ENCODE measurements around the gene TK1.
A peak's percentile ranks its signal among the peaks of the same experiment; 100 is the strongest.

Gene TK1

DNA sequence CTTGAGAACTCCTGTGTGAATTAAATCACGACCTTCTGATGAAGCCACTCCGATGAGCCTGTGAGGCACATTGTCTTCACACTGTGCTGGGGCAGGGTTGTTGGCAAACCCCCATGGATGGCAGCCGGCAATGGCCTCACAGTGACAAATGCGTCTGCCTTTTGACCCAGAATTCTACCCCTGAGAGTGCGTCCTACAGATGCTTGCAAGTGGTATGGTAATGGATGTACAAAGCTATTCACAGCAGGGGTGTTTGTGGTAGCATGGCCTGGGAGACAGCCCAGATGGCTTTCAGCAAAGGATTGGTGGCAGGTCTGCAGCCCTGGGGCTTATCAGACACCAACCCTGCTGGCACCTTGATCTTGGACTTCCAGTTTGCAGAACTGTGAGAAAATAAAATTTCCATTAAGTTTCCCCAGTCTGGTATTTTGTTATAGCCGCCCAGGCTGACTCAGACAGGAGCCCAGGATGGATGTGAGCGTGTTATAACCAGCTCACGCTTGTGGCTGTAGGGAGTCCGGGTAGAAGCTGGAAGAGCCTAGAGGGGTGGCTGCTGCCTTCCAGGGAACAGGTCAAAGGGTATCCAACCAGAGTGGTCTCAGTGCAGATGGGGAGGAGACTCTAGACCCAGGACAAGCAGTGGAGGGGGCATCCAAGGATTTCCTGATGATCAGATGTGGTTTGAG lies 10.4 kb upstream of the TK1 start:
- Histone ChIP-seq H3K4me3 (ENCODE audit: low read depth, low read length) (no peak overlapping the region), H3K36me3 (peaks cover 29% of the 10 kb centered on the region), H3K4me1 (no peaks in the 10 kb centered on the region), H3K27me3 (no peaks in the 10 kb centered on the region), H3K9me3 (no peaks in the 10 kb centered on the region)
- TF ChIP-seq, protein P1, sequence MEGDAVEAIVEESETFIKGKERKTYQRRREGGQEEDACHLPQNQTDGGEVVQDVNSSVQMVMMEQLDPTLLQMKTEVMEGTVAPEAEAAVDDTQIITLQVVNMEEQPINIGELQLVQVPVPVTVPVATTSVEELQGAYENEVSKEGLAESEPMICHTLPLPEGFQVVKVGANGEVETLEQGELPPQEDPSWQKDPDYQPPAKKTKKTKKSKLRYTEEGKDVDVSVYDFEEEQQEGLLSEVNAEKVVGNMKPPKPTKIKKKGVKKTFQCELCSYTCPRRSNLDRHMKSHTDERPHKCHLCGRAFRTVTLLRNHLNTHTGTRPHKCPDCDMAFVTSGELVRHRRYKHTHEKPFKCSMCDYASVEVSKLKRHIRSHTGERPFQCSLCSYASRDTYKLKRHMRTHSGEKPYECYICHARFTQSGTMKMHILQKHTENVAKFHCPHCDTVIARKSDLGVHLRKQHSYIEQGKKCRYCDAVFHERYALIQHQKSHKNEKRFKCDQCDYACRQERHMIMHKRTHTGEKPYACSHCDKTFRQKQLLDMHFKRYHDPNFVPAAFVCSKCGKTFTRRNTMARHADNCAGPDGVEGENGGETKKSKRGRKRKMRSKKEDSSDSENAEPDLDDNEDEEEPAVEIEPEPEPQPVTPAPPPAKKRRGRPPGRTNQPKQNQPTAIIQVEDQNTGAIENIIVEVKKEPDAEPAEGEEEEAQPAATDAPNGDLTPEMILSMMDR (IDR thresholded peaks at IDR 0.05; ENCODE audit: low read depth, low read length) = no peak
- no peak for DNase-seq

DNA sequence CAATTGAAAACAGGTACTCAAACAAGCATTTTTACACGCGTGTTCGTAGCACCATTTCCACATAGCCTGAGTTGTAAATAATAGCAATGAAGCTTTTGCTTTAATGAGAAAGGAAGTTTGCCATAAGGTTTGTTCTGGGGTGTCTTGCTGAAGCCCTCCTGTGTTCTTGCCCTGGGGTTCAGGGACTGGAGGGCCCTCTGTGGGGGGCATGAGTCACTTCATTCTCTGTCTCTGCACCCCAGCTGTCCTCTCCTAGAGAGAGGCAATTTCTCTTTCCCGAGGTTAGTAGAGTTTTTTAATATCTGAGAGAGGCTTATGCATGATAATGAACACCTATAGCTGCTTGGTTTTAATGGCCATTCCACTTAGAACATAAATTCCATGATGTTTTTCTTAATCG lies 9.9 kb upstream of the TK1 start:
- DNase-seq = no peak
- peaks cover 29% of the 10 kb centered on the region for H3K36me3 ChIP-seq
- H3K9me3 ChIP-seq = no peaks in the 10 kb centered on the region
- TF ChIP-seq, protein P1 (IDR thresholded peaks at IDR 0.05; ENCODE audit: low read depth, low read length) = no peak
- no peaks in the 10 kb centered on the region for H3K27me3 ChIP-seq
- H3K4me1 ChIP-seq = no peaks in the 10 kb centered on the region
- H3K4me3 ChIP-seq (ENCODE audit: low read depth, low read length) = no peak overlapping the region

DNA sequence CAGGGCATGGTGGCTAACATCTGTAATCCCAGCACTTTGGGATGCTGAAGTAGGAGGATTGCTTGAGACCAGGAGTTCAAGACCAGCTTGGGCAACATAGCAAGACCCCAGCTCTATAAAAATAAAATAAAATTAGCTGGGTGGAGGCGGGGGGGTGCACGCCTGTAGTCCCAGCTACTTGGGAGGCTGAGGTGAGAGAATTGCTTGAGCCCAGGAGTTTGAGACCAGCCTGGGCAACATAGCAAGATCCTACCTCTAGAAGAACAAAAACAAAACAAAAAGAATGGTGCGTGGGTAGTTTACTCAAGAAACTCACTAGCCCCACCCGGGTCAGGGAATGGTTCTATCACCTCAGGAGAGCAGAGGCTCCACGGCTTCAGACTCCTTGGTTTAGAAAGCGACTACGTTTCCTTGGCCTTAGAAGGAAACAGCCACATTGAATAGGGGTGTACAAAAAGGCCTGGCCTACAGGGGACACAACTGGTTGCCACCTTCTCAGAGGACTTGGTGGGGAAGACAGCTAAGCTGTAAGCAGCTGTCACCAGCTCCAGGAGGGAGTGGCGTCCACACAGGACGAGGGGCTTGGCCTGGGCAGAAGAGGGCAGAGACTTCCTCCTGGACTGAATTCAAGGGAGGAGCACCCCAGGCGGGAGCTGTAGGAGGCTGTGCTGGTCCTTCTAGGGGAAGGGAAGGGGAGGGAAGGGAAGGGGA lies 716 bp downstream of the TK1 start:
- Histone ChIP-seq H3K9me3 (no peaks in the 10 kb centered on the region), H3K36me3 (peaks cover 14% of the 10 kb centered on the region), H3K4me1 (no peaks in the 10 kb centered on the region), H3K4me3 (ENCODE audit: low read depth, low read length) (peak overlapping the region; percentile 74), H3K27me3 (no peaks in the 10 kb centered on the region)
- TF ChIP-seq, protein P1 (IDR thresholded peaks at IDR 0.05; ENCODE audit: low read depth, low read length) = no peak
- no peak for DNase-seq

DNA sequence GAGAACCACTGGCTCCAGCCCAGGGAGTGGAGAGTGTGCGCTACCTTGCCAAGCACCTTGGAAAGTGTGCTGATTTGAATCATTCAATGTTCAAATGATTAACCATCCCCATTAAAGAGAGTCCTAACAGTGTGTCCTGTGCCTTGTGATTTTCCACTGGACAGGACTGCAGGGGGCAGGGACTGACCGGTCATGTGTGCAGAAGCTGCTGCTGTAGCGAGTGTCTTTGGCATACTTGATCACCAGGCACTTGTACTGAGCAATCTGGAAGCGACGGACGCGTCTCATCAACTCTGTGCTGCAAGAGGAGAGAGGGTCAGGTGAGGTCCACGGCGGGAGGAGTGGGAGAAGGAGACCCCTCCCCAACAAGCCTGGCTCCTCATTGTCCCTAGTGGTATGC lies 2.0 kb downstream of the TK1 start:
- Histone ChIP-seq H3K9me3 (no peaks in the 10 kb centered on the region), H3K36me3 (peaks cover 20% of the 10 kb centered on the region), H3K4me3 (ENCODE audit: low read depth, low read length) (no peak overlapping the region), H3K27me3 (no peaks in the 10 kb centered on the region), H3K4me1 (no peaks in the 10 kb centered on the region)
- DNase-seq = no peak
- TF ChIP-seq, protein P1 (IDR thresholded peaks at IDR 0.05; ENCODE audit: low read depth, low read length) = no peak

DNA sequence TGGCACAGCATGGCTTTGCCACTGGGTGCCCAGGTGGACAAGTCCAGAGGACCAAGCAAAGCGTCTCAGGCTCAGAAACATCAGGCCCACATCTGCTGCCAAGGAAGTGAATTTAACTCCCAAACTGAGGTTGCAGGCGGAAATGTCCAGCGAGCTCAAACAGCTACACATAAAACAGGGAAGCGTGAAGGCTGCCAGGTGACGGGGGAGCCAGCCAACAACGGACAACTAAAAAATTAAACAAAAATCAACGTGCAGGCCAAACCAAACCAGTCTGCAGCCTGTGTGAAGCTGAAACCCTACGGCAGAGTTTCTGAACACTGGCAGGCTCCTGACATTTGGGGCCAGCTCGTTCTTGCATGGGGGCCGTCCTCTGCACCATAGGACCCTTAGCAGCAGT lies 2.5 kb downstream of the TK1 start:
- Histone ChIP-seq H3K9me3 (no peaks in the 10 kb centered on the region), H3K36me3 (peaks cover 26% of the 10 kb centered on the region), H3K27me3 (no peaks in the 10 kb centered on the region), H3K4me3 (ENCODE audit: low read depth, low read length) (no peak overlapping the region), H3K4me1 (no peaks in the 10 kb centered on the region)
- TF ChIP-seq, protein P1 (IDR thresholded peaks at IDR 0.05; ENCODE audit: low read depth, low read length) = no peak
- DNase-seq = no peak

DNA sequence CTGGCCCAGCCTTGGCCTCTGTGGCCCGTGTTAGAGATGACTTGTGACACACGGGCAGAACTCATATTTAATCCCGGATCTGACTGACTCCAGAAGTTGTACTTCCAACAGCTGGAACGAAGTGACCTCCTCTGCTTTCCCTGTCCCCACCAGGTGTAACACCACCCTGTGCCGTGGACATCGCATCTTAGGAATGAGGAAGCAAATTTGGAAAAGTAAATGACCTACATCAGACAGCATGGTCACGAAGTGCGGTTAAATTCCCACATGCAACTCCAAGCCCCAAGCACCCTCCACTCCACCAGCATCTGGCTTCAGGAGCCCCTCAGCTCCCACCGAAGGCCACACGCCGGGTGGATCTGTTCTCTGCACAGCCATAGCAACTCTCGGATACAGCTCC lies 2.9 kb downstream of the TK1 start:
- Histone ChIP-seq H3K4me3 (ENCODE audit: low read depth, low read length) (no peak overlapping the region), H3K27me3 (no peaks in the 10 kb centered on the region), H3K9me3 (no peaks in the 10 kb centered on the region), H3K36me3 (peaks cover 30% of the 10 kb centered on the region), H3K4me1 (no peaks in the 10 kb centered on the region)
- TF ChIP-seq, protein P1 (IDR thresholded peaks at IDR 0.05; ENCODE audit: low read depth, low read length) = no peak
- DNase-seq = no peak

Data from BE2C (cell line).